ENCODE results near the gene ALDH1A1.

Gene ALDH1A1

GRCh38 chr9:72971411-72971810 lies 18.6 kb upstream of the ALDH1A1 start:
- no peak for TF ChIP-seq CTCF (IDR thresholded peaks at IDR 0.05; ENCODE audit: control extremely low read depth, extremely low read depth, low read depth, missing control alignments)
- no peak for DNase-seq (ENCODE audit: extremely low spot score)
- ChIA-PET CTCF (no interaction called here), POLR2A (no interaction called here)

- CTCF ChIA-PET: no interaction called here
- no peak for TF ChIP-seq CTCF (IDR thresholded peaks at IDR 0.05; ENCODE audit: control extremely low read depth, extremely low read depth, low read depth, missing control alignments)
- POLR2A ChIA-PET: no interaction called here
- DNase-seq (ENCODE audit: extremely low spot score): no peak
Observed at GRCh38 chr9:72960446-72960845, 7.6 kb upstream of the ALDH1A1 start.

GRCh38 chr9:72958485-72959281 lies 5.8 kb upstream of the ALDH1A1 start:
- TF ChIP-seq CTCF (IDR thresholded peaks at IDR 0.05; ENCODE audit: control extremely low read depth, extremely low read depth, low read depth, missing control alignments): no peak
- DNase-seq (ENCODE audit: extremely low spot score): no peak
- POLR2A ChIA-PET: no interaction called here
- CTCF ChIA-PET: no interaction called here

GRCh38 chr9:72955571-72955970 lies 2.7 kb upstream of the ALDH1A1 start:
- POLR2A ChIA-PET: no interaction called here
- no peak for TF ChIP-seq CTCF (IDR thresholded peaks at IDR 0.05; ENCODE audit: control extremely low read depth, extremely low read depth, low read depth, missing control alignments)
- no peak for DNase-seq (ENCODE audit: extremely low spot score)
- CTCF ChIA-PET: no interaction called here

GRCh38 chr9:72955126-72955455 lies 2.2 kb upstream of the ALDH1A1 start:
- no peak for DNase-seq (ENCODE audit: extremely low spot score)
- no peak for TF ChIP-seq CTCF (IDR thresholded peaks at IDR 0.05; ENCODE audit: control extremely low read depth, extremely low read depth, low read depth, missing control alignments)
- POLR2A ChIA-PET: no interaction called here
- CTCF ChIA-PET: no interaction called here

- no peak for DNase-seq (ENCODE audit: extremely low spot score)
- TF ChIP-seq CTCF (IDR thresholded peaks at IDR 0.05; ENCODE audit: control extremely low read depth, extremely low read depth, low read depth, missing control alignments): no peak
- ChIA-PET POLR2A (no interaction called here), CTCF (no interaction called here)
Observed at GRCh38 chr9:72954431-72955125, 1.7 kb upstream of the ALDH1A1 start.

Measured in GM10248 (cell line).